HUES48 (cell line): ENCODE data around the gene SLC16A4.
"Not testable (repeated sequence)": the region's sequence is repeated elsewhere in the genome, so short reads cannot be mapped to it uniquely, and the experiment has no call there.

ENCODE experiments used
- H3K27ac ChIP-seq: one replicate; pipeline ENCODE4 v1.7.0; 2013; ENCODE audit warnings: low read depth, low read length, inconsistent platforms
- H3K27me3 ChIP-seq: 2 replicates; pipeline ENCODE4 v1.6.1; 2013; ENCODE audit warnings: mild to moderate bottlenecking, low read length; ENCODE audit not compliant: control insufficient read depth, insufficient read depth
- H3K36me3 ChIP-seq: 2 replicates; pipeline ENCODE4 v1.6.1; 2013; ENCODE audit warnings: low read length; ENCODE audit not compliant: control insufficient read depth, insufficient read depth
- H3K4me1 ChIP-seq: 2 replicates; pipeline ENCODE4 v1.6.1; 2013; ENCODE audit warnings: mild to moderate bottlenecking, low read length; ENCODE audit not compliant: control insufficient read depth, insufficient read depth
- H3K4me3 ChIP-seq: 2 replicates; pipeline ENCODE4 v1.5.1; 2013; ENCODE audit warnings: mild to moderate bottlenecking, low read depth, low read length
- H3K9ac ChIP-seq: 2 replicates; pipeline ENCODE4 v1.6.1; 2013; ENCODE audit warnings: mild to moderate bottlenecking, low read depth, low read length, moderate library complexity
- H3K9me3 ChIP-seq: 2 replicates; pipeline ENCODE4 v1.6.1; 2013; ENCODE audit warnings: low read length; ENCODE audit not compliant: control insufficient read depth, insufficient read depth

Gene SLC16A4

GRCh38 chr1:110426854-110427253 is 36.0 kb upstream of the SLC16A4 start:
- Histone ChIP-seq H3K9me3 (no peaks in the 10 kb centered on the region), H3K4me1 (no peaks in the 10 kb centered on the region), H3K36me3 (no peaks in the 10 kb centered on the region), H3K9ac (no peak overlapping the region), H3K4me3 (no peak overlapping the region), H3K27ac (no peak overlapping the region), H3K27me3 (no peaks in the 10 kb centered on the region)

- H3K4me1 ChIP-seq: no peaks in the 10 kb centered on the region
- 0 out of 2 replicates have a peak, but pooled peaks cover 5% of the 10 kb centered on the region for H3K9me3 ChIP-seq
- H3K27me3 ChIP-seq: no peaks in the 10 kb centered on the region
- H3K36me3 ChIP-seq: no peaks in the 10 kb centered on the region
- H3K4me3 ChIP-seq: no peak overlapping the region
- H3K27ac ChIP-seq: no peak overlapping the region
- H3K9ac ChIP-seq: no peak overlapping the region
Observed at GRCh38 chr1:110425612-110426152, 34.9 kb upstream of the SLC16A4 start.

GRCh38 chr1:110424699-110425611 is 34.1 kb upstream of the SLC16A4 start:
- H3K36me3 ChIP-seq: no peaks in the 10 kb centered on the region
- no peak overlapping the region for H3K4me3 ChIP-seq
- 0 out of 2 replicates have a peak, but pooled peaks cover 5% of the 10 kb centered on the region for H3K9me3 ChIP-seq
- H3K27me3 ChIP-seq: no peaks in the 10 kb centered on the region
- H3K9ac ChIP-seq: no peak overlapping the region
- no peaks in the 10 kb centered on the region for H3K4me1 ChIP-seq
- H3K27ac ChIP-seq: no peak overlapping the region

GRCh38 chr1:110420874-110421793 is 30.3 kb upstream of the SLC16A4 start:
- Histone ChIP-seq H3K27ac (no peak overlapping the region), H3K4me3 (no peak overlapping the region), H3K4me1 (peaks cover 3% of the 10 kb centered on the region; the same call in 1 of the 2 replicates), H3K9ac (no peak overlapping the region), H3K36me3 (no peaks in the 10 kb centered on the region), H3K9me3 (0 out of 2 replicates have a peak, but pooled peaks cover 5% of the 10 kb centered on the region), H3K27me3 (no peaks in the 10 kb centered on the region)

GRCh38 chr1:110420023-110420662 is 29.3 kb upstream of the SLC16A4 start:
- Histone ChIP-seq H3K27ac (no peak overlapping the region), H3K4me1 (peaks cover 3% of the 10 kb centered on the region; the same call in 1 of the 2 replicates), H3K9ac (no peak overlapping the region), H3K9me3 (0 out of 2 replicates have a peak, but pooled peaks cover 5% of the 10 kb centered on the region), H3K36me3 (no peaks in the 10 kb centered on the region), H3K4me3 (no peak overlapping the region), H3K27me3 (no peaks in the 10 kb centered on the region)

GRCh38 chr1:110418729-110419128 is 27.9 kb upstream of the SLC16A4 start:
- H3K9ac ChIP-seq: no peak overlapping the region
- no peaks in the 10 kb centered on the region for H3K27me3 ChIP-seq
- 0 out of 2 replicates have a peak, but pooled peaks cover 5% of the 10 kb centered on the region for H3K9me3 ChIP-seq
- no peak overlapping the region for H3K27ac ChIP-seq
- no peaks in the 10 kb centered on the region for H3K36me3 ChIP-seq
- no peak overlapping the region for H3K4me3 ChIP-seq
- peaks cover 3% of the 10 kb centered on the region; the same call in 1 of the 2 replicates for H3K4me1 ChIP-seq

GRCh38 chr1:110413045-110413444 is 22.2 kb upstream of the SLC16A4 start:
- not testable (repeated sequence) for H3K9me3 ChIP-seq, H3K27me3 ChIP-seq, H3K9ac ChIP-seq, H3K4me1 ChIP-seq, H3K36me3 ChIP-seq, H3K27ac ChIP-seq, H3K4me3 ChIP-seq

GRCh38 chr1:110412576-110412975 is 21.8 kb upstream of the SLC16A4 start:
- no peak overlapping the region for H3K27ac ChIP-seq

GRCh38 chr1:110411173-110411735 is 20.4 kb upstream of the SLC16A4 start:
- no peak overlapping the region for H3K27ac ChIP-seq
- H3K9me3 ChIP-seq: no peaks in the 10 kb centered on the region
- no peaks in the 10 kb centered on the region for H3K4me1 ChIP-seq
- no peaks in the 10 kb centered on the region for H3K27me3 ChIP-seq
- no peak overlapping the region for H3K9ac ChIP-seq
- no peak overlapping the region for H3K4me3 ChIP-seq
- no peaks in the 10 kb centered on the region for H3K36me3 ChIP-seq

More at GRCh38 chr1:110412576-110412975, 21.8 kb upstream of the SLC16A4 start:
- Histone ChIP-seq H3K27me3 (no peaks in the 10 kb centered on the region), H3K4me3 (no peak overlapping the region), H3K4me1 (peaks cover 3% of the 10 kb centered on the region; the same call in 1 of the 2 replicates), H3K9me3 (no peaks in the 10 kb centered on the region), H3K36me3 (no peaks in the 10 kb centered on the region), H3K9ac (no peak overlapping the region)

- Histone ChIP-seq H3K27ac (no peak overlapping the region), H3K9ac (no peak overlapping the region)
Observed at GRCh38 chr1:110409316-110409715, 18.5 kb upstream of the SLC16A4 start.

More at GRCh38 chr1:110409316-110409715, 18.5 kb upstream of the SLC16A4 start:
- Histone ChIP-seq H3K27me3 (no peaks in the 10 kb centered on the region), H3K36me3 (peaks cover 12% of the 10 kb centered on the region), H3K9me3 (no peaks in the 10 kb centered on the region), H3K4me1 (no peaks in the 10 kb centered on the region), H3K4me3 (no peak overlapping the region)
